Endothelial cell (in vitro differentiated cells): ENCODE results near the gene FCRL2. TPM values are rescaled to one million over a fixed set of nuclear protein-coding genes. Genes with fewer than 3 reads are reported as not detected.

Experiments used
- DNase-seq: peaks from one replicate; pipeline ENCODE4 v3.0.0; 2021; ENCODE audit warnings: low spot score
- H3K27ac Mint-ChIP-seq: one replicate; pipeline ENCODE4 v1.8.0; 2021; ENCODE audit warnings: mixed read lengths, inconsistent platforms; ENCODE audit not compliant: unreplicated experiment
- H3K27me3 Mint-ChIP-seq: one replicate; pipeline ENCODE4 v1.8.0; 2021; ENCODE audit warnings: mild to moderate bottlenecking, moderate library complexity, mixed read lengths, inconsistent platforms; ENCODE audit not compliant: unreplicated experiment
- H3K36me3 Mint-ChIP-seq: one replicate; pipeline ENCODE4 v1.8.0; 2021; ENCODE audit warnings: mild to moderate bottlenecking, low read depth, mixed read lengths, inconsistent platforms; ENCODE audit not compliant: unreplicated experiment
- H3K4me1 Mint-ChIP-seq: one replicate; pipeline ENCODE4 v1.8.0; 2021; ENCODE audit warnings: mild to moderate bottlenecking, mixed read lengths, inconsistent platforms; ENCODE audit not compliant: unreplicated experiment
- H3K4me3 Mint-ChIP-seq: one replicate; pipeline ENCODE4 v1.8.0; 2021; ENCODE audit warnings: mild to moderate bottlenecking, mixed read lengths, inconsistent platforms; ENCODE audit not compliant: unreplicated experiment
- H3K9me3 Mint-ChIP-seq: one replicate; pipeline ENCODE4 v1.8.0; 2021; ENCODE audit warnings: mixed read lengths, inconsistent platforms; ENCODE audit not compliant: unreplicated experiment
- CTCF ChIP-seq: fragments of 200-600 bp; sonication (generic); IDR thresholded peaks from one replicate; pipeline ENCODE4 v1.5.0; 2021; ENCODE audit warnings: antibody characterized with exemption; ENCODE audit not compliant: unreplicated experiment
- total RNA-seq: library from RNA; stranded (reverse); fragmentation: NEBNext Ultra II Directional; extraction: Animal tissue kit (Norgen Biotek cat#: 25700); gene quantifications from one replicate; pipeline ENCODE4 v1.2.1, GENCODE V29; 2021; ENCODE audit not compliant: unreplicated experiment

FCRL2 gene
- total RNA-seq, 1 donor from 2014 or later, result not detected

GRCh38 chr1:157723157-157723556 is 53.8 kb downstream of the FCRL2 start:
- Mint-ChIP-seq H3K27ac (no peak overlapping the region), H3K9me3 (peaks cover 11% of the 10 kb centered on the region)

GRCh38 chr1:157721985-157722384 is 54.9 kb downstream of the FCRL2 start:
- no peak for DNase-seq
- no peak for TF ChIP-seq CTCF
- peaks cover 2% of the 10 kb centered on the region for H3K27me3 Mint-ChIP-seq
- peaks cover 7% of the 10 kb centered on the region for H3K36me3 Mint-ChIP-seq
- no peak overlapping the region for H3K4me3 Mint-ChIP-seq
- no peak overlapping the region for H3K27ac Mint-ChIP-seq
- H3K9me3 Mint-ChIP-seq, result peaks cover 11% of the 10 kb centered on the region
- no peaks in the 10 kb centered on the region for H3K4me1 Mint-ChIP-seq

More at GRCh38 chr1:157723157-157723556, 53.8 kb downstream of the FCRL2 start:
- peaks cover 2% of the 10 kb centered on the region for H3K27me3 Mint-ChIP-seq
- H3K4me3 Mint-ChIP-seq, result no peak overlapping the region
- H3K36me3 Mint-ChIP-seq, result peaks cover 7% of the 10 kb centered on the region
- no peak for DNase-seq
- no peaks in the 10 kb centered on the region for H3K4me1 Mint-ChIP-seq
- TF ChIP-seq CTCF, result no peak

- no peak for TF ChIP-seq CTCF
- H3K36me3 Mint-ChIP-seq, result peaks cover under 1% of the 10 kb centered on the region
- H3K9me3 Mint-ChIP-seq, result no peaks in the 10 kb centered on the region
- no peak overlapping the region for H3K27ac Mint-ChIP-seq
- DNase-seq, result no peak
- H3K4me1 Mint-ChIP-seq, result no peaks in the 10 kb centered on the region
- H3K4me3 Mint-ChIP-seq, result no peak overlapping the region
- no peaks in the 10 kb centered on the region for H3K27me3 Mint-ChIP-seq
Observed at GRCh38 chr1:157715736-157716135, 61.2 kb downstream of the FCRL2 start.

GRCh38 chr1:157711802-157712201 is 65.1 kb downstream of the FCRL2 start:
- H3K4me3 Mint-ChIP-seq, result no peak overlapping the region
- no peaks in the 10 kb centered on the region for H3K27me3 Mint-ChIP-seq
- H3K9me3 Mint-ChIP-seq, result no peaks in the 10 kb centered on the region
- no peaks in the 10 kb centered on the region for H3K4me1 Mint-ChIP-seq
- no peak overlapping the region for H3K27ac Mint-ChIP-seq
- DNase-seq, result no peak
- no peak for TF ChIP-seq CTCF
- no peaks in the 10 kb centered on the region for H3K36me3 Mint-ChIP-seq

GRCh38 chr1:157704878-157705277 is 72.1 kb downstream of the FCRL2 start:
- Mint-ChIP-seq H3K4me1 (no peaks in the 10 kb centered on the region), H3K36me3 (no peaks in the 10 kb centered on the region), H3K27ac (no peak overlapping the region), H3K4me3 (no peak overlapping the region), H3K27me3 (no peaks in the 10 kb centered on the region), H3K9me3 (no peaks in the 10 kb centered on the region)
- TF ChIP-seq CTCF, result no peak
- DNase-seq, result no peak
